ENCODE data around the gene EFTUD2. TPM values are rescaled to one million over a fixed set of nuclear protein-coding genes. Genes with fewer than 3 reads are reported as not detected.
"Not testable (repeated sequence)": the region's sequence is repeated elsewhere in the genome, so short reads cannot be mapped to it uniquely, and the experiment has no call there.

EFTUD2 gene
- total RNA-seq, 4 donors from 2014 or later = 62.5 to 131 (median 75.0) TPM

GRCh38 chr17:44826123-44826790 is 73.0 kb downstream of the EFTUD2 start:
- no peak for TF ChIP-seq CTCF (IDR thresholded peaks at IDR 0.05)
- DNase-seq (ENCODE audit: low spot score) = no peak
- no peak for ATAC-seq (ENCODE audit: low FRiP score)

DNA sequence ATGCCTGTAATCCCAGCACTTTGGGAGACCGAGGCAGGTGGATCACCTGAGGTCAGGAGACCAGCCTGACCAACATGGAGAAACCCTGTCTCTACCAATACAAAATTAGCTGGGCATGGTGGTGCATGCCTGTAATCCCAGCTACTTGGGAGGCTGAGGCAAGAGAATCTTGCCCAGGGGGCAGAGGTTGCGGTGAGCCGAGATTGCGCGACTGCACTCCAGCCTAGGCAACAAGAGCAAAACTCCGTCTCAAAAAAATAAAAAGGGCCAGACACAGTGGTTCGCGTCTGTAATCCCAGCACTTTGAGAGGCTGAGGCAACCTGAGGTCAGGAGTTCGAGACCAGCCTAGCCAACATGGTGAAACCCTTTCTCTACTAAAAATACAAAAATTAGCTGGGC is 74.0 kb downstream of the EFTUD2 start:
- not testable (repeated sequence) for DNase-seq (ENCODE audit: low spot score); ATAC-seq (ENCODE audit: low FRiP score)

DNA sequence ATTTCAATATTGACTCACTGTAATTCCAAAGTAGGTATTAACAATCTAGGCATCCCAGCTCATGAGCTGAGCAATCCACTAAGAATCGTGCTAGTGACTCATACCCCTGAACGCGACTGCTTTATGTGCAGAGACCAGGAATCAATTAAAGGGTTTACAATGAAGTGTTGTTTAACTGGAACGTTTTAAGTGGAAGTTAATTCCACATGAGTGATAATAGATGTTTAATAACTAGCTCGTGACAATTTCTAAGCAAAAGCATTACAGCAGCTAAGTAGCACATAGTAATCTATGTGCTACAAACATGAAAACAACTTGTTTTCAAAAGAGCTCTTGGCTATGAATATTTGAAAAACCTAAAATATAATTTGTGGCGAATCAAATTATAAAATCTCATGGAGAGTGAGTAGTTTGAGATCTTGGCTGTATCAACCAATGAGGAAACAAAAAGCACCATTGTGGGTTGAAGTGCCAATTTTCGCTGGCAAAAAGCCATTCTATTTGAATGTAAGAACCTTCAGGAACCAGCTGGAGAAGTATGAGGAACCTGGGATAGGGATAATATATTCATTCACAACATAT is 78.5 kb downstream of the EFTUD2 start:
- DNase-seq (ENCODE audit: low spot score) (no peak), ATAC-seq (ENCODE audit: low FRiP score) (no peak)
- TF ChIP-seq CTCF (IDR thresholded peaks at IDR 0.05) = no peak

DNA sequence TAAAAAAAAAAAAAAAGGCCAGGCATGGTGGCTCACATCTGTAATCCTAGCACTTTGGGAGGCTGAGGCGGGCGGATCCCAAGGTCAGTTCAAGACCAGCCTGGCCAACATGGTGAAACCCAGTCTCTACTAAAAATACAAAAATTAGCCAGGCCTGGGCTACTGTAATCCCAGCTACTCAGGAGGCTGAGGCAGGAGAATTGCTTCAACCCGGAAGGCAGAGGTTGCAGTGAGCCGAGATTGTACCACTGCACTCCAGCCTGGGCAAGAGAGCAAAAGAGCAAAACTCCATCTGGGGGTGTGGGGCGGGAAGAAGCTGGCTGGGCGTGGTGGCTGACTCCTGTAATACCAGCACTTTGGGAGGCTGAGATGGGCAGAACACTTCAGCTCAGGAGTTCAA is 80.7 kb downstream of the EFTUD2 start:
- DNase-seq (ENCODE audit: low spot score); ATAC-seq (ENCODE audit: low FRiP score): not testable (repeated sequence)

DNA sequence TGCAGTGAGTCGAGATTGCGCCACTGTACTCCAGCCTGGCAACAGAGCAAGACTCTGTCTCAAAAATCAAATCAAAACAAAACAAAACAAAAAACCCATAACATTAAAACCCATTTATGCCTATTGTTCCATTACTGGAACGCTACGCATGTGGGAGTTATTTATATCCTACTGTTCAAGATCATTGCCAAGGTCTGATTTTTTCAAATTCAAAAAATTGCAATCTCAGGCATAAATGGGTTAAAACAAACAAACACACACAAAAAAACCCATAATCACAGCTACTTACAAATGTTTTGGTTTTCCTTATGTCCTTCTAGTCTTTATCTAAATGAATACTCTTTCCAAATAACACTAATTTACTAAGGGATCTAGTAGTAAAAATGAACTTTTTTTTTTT is 87.0 kb downstream of the EFTUD2 start:
- no peak for TF ChIP-seq CTCF (IDR thresholded peaks at IDR 0.05)

GRCh38 chr17:44808656-44809388 is 90.4 kb downstream of the EFTUD2 start:
- ATAC-seq (ENCODE audit: low FRiP score); DNase-seq (ENCODE audit: low spot score): not testable (repeated sequence)

More for the DNA sequence above, 87.0 kb downstream of the EFTUD2 start:
- DNase-seq (ENCODE audit: low spot score) (no peak), ATAC-seq (ENCODE audit: low FRiP score) (no peak)

- no peak for DNase-seq (ENCODE audit: low spot score)
- no peak for ATAC-seq (ENCODE audit: low FRiP score)
Observed at GRCh38 chr17:44808156-44808555, 91.1 kb downstream of the EFTUD2 start.

DNA sequence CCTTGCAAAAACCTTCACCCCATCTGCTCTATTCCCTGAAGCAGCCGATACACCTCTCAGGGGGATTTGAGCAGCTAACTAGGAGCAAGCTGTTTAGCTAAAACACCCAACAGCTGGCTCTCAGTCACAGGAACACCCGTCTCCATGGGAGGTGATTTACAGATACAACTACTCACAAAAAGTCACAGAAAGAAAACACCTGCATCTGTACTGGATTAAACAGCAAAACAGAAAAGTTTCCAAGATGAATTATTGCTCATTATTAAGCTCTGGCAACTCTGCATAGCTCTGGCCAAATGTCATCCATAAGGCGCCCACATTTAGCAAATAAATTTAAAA is 91.5 kb downstream of the EFTUD2 start:
- ATAC-seq (ENCODE audit: low FRiP score) = no peak

More at GRCh38 chr17:44808156-44808555, 91.1 kb downstream of the EFTUD2 start:
- TF ChIP-seq CTCF (IDR thresholded peaks at IDR 0.05) = no peak

More for the DNA sequence above, 91.5 kb downstream of the EFTUD2 start:
- TF ChIP-seq CTCF (IDR thresholded peaks at IDR 0.05) = no peak
- DNase-seq (ENCODE audit: low spot score) = no peak
